ENCODE data around the gene NRL. TPM values are rescaled to one million over a fixed set of nuclear protein-coding genes. Genes with fewer than 3 reads are reported as not detected.

Gene NRL
- total RNA-seq, 1 experiment from 2014 or later: 1.3 TPM

GRCh38 chr14:24121210-24121609, 6.5 kb upstream of the NRL start:
- no peaks in the 10 kb centered on the region for H3K27me3 Mint-ChIP-seq (ENCODE audit: low read depth)
- DNase-seq (ENCODE audit: low spot score): no peak
- ChIA-PET CTCF (interaction anchor here (1.0 to 1.3 kb wide), 2 partner anchors 12 to 18 kb away, joined by 3 to 5 read pairs; no protein-coding TSS in a partner anchor), POLR2A (no interaction called here)
- no peak for ATAC-seq
- TF ChIP-seq ZNF532 (CRISPR knock-in tag; IDR thresholded peaks at IDR 0.05; ENCODE audit: borderline replicate concordance): no peak
- no peak for TF ChIP-seq CREM (CRISPR knock-in tag; IDR thresholded peaks at IDR 0.05)
- no peak overlapping the region for H3K4me3 Mint-ChIP-seq
- H3K36me3 Mint-ChIP-seq: peaks cover 52% of the 10 kb centered on the region
- H3K9me3 Mint-ChIP-seq: no peaks in the 10 kb centered on the region
- H3K4me1 Mint-ChIP-seq: peaks cover 6% of the 10 kb centered on the region
- H3K27ac Mint-ChIP-seq: no peak overlapping the region

- CTCF ChIA-PET: interaction anchor here (2.0 kb wide), 1 partner anchor 11 kb away, joined by 7 read pairs; no protein-coding TSS in a partner anchor
These were observed 4.9 kb upstream of the NRL start for GRCh38 chr14:24119691-24120090.

More at GRCh38 chr14:24119691-24120090, 4.9 kb upstream of the NRL start:
- DNase-seq (ENCODE audit: low spot score) (no peak), ATAC-seq (no peak)
- Mint-ChIP-seq H3K4me1 (peaks cover 17% of the 10 kb centered on the region), H3K27me3 (ENCODE audit: low read depth) (peaks cover 4% of the 10 kb centered on the region; the same call in 1 of the 2 replicates), H3K4me3 (no peak overlapping the region), H3K9me3 (no peaks in the 10 kb centered on the region), H3K27ac (no peak overlapping the region), H3K36me3 (peaks cover 55% of the 10 kb centered on the region)
- POLR2A ChIA-PET: interaction anchor here (1.0 kb wide), 1 partner anchor 22 kb away, joined by 3 read pairs; the partner anchor contains the start of gene EMC9
- no peak for TF ChIP-seq MYBL2 (CRISPR knock-in tag; IDR thresholded peaks at IDR 0.05)
- TF ChIP-seq GRHL2 (CRISPR knock-in tag; IDR thresholded peaks at IDR 0.05; ENCODE audit: insufficient replicate concordance, severe bottlenecking): no peak
- TF ChIP-seq ZNF232 (CRISPR knock-in tag; IDR thresholded peaks at IDR 0.05): no peak
- TF ChIP-seq ZNF671 (CRISPR knock-in tag; IDR thresholded peaks at IDR 0.05): no peak
- no peak for TF ChIP-seq TP53 (CRISPR knock-in tag; IDR thresholded peaks at IDR 0.05)
- TF ChIP-seq TEAD4 (CRISPR knock-in tag; IDR thresholded peaks at IDR 0.05): no peak
- TF ChIP-seq FOXK1 (CRISPR knock-in tag; IDR thresholded peaks at IDR 0.05): no peak
- no peak for TF ChIP-seq NR3C1 (CRISPR knock-in tag; conservative IDR thresholded peaks at IDR 0.05; ENCODE audit: low read depth)
- TF ChIP-seq ZNF317 (CRISPR knock-in tag; IDR thresholded peaks at IDR 0.05; ENCODE audit: borderline replicate concordance, low read depth): no peak
- TF ChIP-seq ZNF512 (CRISPR knock-in tag; IDR thresholded peaks at IDR 0.05; ENCODE audit: borderline replicate concordance): no peak
- no peak for TF ChIP-seq ZBTB21 (CRISPR knock-in tag; IDR thresholded peaks at IDR 0.05; ENCODE audit: borderline replicate concordance)
- no peak for TF ChIP-seq ZNF532 (CRISPR knock-in tag; IDR thresholded peaks at IDR 0.05; ENCODE audit: borderline replicate concordance)
- no peak for TF ChIP-seq SMAD4 (CRISPR knock-in tag; IDR thresholded peaks at IDR 0.05)
- TF ChIP-seq ZNF396 (CRISPR knock-in tag; IDR thresholded peaks at IDR 0.05; ENCODE audit: borderline replicate concordance): no peak
